HG02571 (cell line): ENCODE data around the gene UBXN2A.
"Not testable (repeated sequence)": the region's sequence is repeated elsewhere in the genome, so short reads cannot be mapped to it uniquely, and the experiment has no call there.

Source experiments
- ATAC-seq: cut with Tn5 transposase; IDR thresholded peaks from one replicate; pipeline ENCODE4 v1.9.1; 2021; ENCODE audit warnings: mild to moderate bottlenecking, moderate library complexity; ENCODE audit not compliant: unreplicated experiment

The UBXN2A gene

DNA sequence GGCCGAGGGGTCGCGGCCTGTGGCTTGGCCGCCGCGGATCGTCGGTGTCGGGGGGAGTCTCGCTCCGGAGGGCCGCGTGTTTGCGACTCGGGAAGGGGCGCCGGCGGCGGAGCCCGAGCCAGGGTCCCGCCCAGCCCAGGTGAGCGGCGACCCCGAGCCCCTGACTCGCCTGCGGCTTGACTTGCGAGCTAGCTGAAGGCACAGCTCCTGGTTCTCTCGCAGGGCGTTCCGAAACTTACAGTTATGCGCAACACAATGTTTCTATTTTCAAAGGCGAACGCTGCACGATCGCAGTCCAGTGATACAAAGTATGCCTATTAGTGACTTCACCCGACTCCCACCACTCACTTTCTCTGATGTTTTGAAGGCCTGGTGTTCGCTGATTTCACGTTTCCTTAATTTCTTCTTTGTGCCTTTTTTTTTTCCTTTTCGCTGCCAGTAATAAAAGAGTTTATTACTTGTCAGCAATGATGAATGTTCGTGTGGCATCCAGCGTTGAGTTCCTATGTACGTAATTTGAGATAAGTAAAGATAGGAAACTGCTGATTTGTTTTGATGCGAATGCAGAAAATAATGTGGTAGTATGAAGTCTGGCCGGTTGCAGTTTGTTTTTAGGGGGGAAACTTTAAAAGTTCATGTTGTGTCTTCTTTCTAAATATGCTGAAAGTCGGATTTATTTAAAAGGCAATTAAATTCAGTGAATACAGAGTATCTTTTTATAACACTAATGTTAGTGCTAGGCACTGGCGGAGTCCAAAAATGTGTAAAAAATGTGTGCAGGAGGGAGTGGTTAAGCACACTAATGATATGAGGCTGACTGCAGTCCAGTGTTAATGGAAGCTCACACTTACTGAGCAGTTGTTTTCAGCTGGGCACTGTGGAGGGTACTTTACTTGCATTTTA is 706 bp downstream of the UBXN2A start:
- ATAC-seq, result peak; percentile 63

DNA sequence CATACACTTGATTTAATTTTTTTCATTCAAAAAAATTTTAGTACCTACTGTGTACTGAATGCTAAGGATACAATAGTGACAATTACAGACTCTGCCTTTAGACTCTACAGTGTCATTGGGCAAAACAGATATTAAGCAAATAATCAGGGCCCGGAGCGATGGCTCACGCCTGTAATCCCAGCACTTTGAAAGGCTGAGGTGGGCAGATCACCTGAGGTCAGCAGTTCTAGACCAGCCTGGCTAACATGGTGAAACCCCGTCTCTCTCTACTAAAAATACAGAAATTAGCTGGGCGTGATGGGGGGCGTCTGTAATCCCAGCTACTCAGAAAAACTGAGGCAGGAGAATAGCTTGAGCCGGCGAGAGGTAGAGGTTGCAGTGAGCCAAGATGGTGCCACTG is 1.4 kb downstream of the UBXN2A start:
- no peak for ATAC-seq

DNA sequence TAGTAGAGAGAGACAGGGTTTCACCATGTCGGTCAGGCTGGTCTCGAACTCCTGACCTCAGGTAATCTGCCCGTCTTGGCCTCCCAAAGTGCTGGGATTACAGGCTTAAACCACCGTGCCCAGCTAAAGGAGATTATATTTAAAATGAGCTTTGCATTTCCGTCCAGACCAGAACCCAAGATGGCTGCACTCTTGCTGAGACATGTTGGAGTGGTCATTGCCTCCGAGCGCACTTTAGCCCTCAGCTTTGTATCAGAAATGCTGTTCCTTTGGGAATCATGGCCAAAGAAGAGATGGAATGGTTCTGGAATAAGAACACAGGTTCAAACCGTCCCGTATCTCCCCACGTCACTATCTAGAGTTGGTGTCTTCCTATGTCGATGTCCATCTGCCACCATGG is 3.4 kb downstream of the UBXN2A start:
- ATAC-seq, result no peak

DNA sequence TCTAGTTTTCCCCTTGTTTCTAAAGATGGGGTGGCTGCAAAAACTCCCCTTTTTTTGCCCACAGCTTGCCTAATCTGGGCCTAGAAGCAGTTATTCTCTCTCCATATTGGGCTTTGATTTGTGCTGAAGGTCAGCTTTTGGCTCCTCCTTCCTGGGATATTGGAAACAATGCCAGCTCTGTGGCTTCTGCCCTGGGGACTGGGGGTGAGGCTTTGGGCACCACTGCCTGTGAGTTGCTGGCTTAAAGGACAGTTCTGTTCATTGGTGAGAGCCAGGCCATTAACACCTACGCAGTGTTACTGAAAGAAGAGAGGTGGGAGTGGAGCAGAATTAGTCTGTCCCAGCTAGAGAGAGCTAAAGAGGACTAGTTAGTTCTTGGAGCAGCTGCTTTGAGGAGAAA is 4.3 kb downstream of the UBXN2A start:
- ATAC-seq, result no peak

DNA sequence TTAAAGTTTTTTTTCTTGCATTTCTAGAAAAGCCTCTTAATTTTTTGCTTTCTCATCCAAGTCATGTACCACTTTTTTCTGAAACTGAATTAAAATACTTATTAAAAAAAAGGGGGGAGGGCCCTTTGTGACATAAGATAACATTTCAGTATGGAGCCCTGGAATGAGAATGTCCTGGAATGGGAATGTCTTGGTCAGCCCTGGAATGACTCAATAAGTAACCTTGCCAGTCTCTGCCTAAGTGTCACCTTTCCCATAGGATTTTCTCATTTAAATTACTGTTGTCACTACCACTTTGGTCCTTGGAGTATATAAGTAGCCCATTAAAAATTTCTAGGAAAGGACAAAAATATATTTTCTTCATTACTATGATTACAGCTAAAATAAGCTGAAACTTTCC is 4.7 kb downstream of the UBXN2A start:
- no peak for ATAC-seq

DNA sequence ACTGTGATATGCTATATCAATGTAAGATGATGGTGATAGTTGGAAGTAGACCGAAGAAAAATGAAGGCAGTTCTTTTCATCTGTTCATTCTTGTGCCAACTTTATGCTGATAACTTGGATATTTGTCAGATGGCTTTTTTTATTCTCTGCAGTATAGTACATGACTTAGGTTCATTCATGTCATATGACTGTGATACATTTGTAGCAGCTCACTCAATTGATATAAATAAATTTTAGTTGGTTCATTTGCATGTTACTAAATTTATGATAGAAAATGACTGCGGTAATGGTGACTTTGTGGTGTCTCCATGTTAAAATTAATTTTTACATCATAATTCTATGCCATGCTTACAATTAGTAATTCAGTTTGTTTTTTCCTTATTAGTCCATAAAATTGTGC is 7.1 kb downstream of the UBXN2A start:
- no peak for ATAC-seq

DNA sequence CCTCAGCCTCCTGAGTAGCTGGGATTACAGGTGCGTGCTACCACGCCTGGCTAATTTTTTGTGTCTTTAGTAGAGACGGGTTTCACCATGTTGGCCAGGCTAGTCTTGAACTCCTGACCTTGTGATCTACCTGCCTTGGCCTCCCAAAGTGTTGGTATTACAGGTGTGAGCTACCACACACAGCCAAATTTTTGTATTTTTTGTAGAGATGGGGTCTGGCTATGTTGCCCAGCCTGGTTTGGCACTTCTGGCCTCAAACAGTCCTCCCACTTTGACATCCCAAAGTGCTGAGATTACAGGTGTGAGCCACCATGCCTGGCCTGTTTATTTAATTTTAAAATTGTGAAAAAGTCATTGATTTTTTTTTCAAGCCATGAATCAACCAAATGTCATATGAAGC is 12.3 kb downstream of the UBXN2A start:
- not testable (repeated sequence) for ATAC-seq

DNA sequence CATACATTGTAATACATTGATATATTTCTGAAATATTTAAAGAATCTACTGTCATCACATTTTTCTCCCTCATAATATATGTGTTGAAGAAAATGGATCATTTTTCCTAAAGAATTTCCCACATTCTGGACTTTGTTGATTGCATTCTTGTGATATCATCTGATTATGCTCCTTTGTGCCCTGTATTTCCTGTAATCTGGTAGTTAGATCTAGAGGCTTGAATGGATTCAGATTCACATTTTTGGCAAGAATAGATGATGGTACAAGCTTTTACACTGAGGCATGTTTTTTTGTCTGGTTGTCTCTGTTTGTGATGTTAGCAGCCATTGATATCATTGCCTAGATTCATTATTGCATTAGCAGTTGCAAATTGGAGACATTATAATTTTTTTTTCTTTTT is 13.4 kb downstream of the UBXN2A start:
- no peak for ATAC-seq

DNA sequence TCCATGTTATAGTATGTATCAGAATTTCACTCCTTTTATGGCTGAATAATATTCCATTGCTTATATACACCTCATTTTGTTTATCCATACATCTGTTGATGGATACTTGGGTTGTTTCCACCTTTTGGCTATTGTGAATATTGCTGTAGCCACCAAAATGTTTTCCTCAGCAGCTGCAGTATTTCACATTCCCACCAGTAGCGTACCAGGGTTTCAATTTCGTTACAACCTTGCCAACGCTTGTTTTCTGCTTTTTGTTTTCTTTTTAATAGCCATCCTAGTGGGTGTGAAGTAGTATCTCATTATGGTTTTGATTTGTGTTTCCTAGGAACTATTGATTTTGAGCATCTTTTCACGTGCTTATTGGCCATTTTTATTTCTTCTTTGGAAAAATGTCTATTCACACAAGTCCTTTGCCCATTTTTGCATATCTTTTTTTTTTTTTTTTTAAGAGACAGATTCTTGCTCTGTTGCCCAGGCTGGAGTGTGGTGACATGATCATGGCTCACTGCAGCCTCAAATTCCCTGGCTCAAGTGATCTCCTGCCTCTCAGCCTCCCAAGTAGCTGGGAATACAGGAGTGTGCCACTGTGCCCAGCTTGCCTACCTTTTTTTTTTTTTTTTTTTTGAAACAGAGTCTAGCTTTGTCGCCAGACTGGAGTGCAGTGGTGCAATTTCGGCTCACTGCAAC is 14.2 kb downstream of the UBXN2A start:
- no peak for ATAC-seq

DNA sequence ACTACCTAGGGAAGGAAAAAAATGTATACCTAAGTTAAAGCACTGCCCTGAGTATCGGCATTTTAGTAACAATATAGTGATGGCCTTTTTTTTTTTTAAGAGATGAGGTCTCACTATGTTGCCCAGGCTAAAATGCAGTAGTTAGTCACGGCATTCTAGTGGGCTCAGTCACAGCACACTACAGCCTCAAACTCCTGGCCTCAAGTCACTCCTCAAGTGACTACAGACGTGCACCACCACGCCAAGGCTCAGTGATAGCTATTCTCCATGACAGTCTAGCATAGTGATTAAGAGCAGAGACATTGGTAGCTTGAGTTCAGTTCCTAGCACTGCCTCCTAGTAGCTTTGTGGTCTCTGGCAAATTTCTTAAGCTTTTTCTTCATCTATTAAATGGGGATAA is 27.6 kb downstream of the UBXN2A start:
- no peak for ATAC-seq

DNA sequence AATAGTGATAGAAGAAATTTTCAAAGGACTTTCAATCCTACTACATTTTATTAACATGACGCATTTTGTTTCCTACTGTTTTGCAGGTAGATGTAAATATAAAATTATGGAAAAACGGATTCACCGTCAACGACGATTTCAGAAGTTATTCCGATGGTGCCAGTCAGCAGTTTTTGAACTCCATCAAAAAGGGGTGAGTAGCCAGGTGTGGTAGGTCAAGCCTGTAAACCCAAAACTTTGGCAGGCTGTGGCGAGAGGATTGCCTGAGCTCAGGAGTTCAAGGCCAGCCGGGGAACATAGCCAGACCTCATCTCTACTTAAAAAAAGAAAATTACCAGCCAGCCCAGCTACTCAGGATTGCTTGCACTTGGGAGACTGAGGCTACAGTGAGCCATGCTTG is 36.6 kb downstream of the UBXN2A start:
- no peak for ATAC-seq

DNA sequence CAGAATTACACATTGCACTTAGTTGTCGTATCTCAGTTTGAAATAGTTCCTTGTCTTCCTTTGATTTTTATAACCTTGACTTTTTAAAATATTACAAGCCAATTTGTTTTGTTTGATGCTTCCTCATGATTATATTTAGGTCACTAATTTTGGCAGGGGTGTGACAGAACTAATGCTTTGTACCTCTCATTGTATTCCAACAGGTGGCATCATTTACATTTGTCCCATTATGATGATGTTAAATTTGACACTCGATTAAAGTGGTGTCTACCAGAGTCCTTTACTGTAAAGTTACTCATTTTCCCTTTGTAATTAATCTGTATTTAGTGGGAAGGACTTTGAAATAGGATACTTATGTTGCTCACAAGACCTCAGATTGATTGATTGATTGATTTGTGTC is 48.1 kb downstream of the UBXN2A start:
- ATAC-seq, result no peak

DNA sequence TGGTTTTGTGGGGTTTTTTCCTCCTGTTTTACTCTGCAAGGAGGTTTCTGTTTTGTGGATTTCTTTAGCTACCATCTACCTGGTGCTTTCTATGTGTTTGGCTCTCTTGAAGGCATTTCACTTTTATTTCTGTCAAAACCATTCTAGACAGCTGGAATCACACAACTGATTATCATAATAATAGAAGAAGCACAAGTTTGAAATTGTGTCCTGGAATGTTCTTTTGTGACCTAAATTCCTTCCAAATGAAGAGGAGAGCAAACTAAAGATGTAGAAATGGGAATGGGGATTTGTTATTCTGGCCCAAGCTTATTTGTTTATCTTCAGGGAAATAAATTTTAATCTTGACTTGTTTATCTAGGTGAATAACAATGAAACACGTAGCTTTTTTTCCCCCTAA is 52.7 kb downstream of the UBXN2A start:
- ATAC-seq, result no peak

DNA sequence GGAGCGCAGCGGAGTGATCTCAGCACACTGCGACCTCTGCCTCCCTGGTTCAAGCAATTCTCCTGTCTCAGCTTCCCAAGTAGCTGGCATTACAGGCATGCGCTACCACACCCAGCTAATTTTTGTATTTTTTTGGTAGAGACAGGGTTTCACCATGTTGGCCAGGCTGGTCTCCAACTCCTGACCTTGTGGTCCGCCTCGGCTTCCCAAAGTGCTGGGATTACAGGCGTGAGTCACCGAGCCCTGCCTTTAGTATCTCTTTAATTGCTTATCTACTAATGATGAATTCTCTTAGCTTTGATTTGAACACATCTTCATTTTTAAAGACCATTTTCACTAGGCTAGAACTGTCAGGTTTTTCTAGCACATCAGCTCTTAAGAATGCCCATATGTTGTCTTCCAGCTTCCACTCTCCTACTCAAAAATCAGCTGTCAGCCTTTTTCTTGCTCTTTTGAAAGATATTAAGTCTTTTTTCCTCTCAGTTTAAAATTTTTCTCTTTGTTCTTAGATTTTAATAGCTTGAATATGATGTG is 53.5 kb downstream of the UBXN2A start:
- no peak for ATAC-seq

DNA sequence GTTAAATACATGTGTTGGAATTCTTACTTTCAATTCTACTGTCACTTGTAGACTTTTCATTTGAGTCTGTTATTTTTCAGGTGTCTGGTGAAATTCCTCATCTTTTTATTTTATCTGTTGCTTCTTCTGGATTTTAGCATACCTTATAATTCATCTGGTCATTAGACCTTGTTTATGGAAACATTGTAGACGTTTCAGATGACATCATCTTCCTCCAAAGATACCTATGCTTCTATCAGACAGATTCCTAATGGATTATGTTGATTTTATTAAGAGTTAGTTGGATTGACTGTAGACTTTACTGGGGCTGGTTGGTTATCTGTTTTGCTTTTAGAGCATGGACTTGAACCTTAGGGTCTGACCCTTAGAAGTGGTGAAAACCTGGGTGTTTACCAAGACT is 54.3 kb downstream of the UBXN2A start:
- no peak for ATAC-seq

DNA sequence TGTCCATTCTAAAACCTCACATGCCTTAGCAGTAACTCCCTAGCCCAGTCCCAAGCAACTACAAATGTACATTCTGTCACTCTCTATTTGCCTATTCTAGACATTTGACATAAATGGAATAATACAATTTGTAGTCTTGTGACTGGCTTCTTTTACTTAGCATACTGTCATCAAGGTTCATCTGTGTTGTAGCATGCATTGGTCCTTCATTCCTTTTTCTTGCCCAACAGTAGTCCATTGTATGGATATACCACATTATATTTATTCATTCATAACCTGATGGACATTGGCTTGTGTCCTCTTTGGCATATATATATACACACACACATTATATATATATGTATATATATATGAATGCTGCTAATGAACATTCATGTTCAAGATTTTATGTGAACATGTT is 67.4 kb downstream of the UBXN2A start:
- no peak for ATAC-seq

DNA sequence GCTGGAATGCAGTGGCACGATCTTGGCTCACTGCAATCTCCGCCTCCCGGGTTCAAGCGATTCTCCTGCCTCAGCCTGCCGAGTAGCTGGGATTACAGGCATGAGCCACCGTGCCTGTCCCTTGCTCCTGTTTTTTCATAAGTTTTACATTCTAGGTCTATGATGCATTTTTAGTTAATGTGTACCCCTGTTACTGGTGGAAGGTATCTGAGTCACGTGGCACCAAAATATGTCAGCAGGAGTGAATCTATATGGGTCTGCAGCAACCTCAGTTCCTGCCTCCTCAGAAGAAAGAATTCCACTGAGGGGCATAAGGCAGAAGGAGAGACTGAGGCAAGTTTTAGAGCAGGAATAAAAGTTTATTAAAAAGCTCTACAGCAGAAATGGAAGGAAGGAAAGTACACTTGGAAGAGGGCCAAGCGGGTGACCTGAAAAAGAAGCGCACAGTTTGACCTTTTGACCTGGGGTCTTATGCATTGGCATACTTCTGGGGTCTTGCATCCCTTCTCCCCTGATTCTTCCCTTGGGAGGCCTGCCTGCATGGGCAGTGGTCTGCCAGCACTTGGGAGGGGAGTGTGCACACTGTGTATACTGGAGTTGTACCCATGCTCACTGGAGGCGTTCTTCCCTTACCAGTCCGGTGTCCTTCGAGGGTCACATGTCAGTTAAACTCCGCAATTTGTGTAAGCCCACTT is 68.6 kb downstream of the UBXN2A start:
- no peak for ATAC-seq

DNA sequence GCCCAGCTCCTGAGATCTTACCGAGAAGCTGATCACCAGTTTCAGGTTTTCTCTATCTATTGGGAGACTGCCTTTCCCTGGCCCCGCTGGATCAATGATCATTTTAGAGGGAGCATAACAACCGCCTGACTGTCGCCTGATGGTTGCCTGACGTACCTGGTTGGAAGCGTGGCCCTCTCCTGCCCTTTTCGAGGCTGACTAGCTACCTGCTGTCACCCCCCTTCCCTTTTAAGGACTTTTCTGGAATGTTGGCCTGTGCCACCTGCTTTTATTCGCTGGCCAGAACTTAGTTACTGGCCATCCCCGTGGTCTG is 69.1 kb downstream of the UBXN2A start:
- no peak for ATAC-seq

DNA sequence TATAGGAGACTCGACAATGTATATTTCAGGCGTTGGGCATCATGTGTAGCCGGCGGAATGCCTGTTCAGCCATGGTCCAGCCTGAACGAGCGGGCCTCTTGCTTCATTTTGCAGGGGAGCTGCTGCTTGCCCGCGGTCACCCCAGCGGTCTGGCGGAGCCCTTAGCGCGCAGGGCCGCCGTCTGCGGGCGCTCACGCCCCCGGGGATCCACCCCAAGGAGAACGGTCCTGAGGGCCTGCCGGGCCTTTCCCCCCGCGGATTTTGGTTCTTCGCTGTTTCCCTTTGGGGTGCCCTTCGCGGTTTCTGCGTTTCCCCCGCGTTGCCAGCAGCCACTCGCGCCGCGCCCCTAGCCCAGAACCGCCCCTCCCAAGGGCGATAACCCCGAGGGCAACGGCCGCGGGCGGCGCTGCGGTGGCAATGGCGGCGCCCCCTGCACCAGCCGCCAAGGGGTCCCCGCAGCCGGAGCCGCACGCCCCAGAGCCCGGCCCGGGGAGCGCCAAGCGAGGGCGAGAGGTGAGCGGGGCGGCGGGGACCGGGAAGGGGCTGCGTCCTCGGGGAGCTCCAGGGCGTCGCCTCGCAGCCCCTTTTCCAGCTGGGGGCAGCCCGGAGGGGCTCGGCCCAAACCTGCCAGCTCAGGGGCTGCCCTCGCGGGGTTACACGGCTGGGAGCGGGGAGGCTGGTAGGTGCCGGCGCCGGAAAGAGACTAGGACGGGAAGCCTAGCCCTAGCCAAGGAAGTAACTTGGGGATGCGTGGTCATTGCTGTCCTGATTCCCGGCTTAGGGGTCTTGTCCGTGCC is 69.6 kb downstream of the UBXN2A start, which contains the start of gene MFSD2B:
MFSD2B (plus strand) TSS at position 406 of the 797 bp plus-strand sequence; CDS start at position 418, 12 bp downstream.
- ATAC-seq, result no peak

DNA sequence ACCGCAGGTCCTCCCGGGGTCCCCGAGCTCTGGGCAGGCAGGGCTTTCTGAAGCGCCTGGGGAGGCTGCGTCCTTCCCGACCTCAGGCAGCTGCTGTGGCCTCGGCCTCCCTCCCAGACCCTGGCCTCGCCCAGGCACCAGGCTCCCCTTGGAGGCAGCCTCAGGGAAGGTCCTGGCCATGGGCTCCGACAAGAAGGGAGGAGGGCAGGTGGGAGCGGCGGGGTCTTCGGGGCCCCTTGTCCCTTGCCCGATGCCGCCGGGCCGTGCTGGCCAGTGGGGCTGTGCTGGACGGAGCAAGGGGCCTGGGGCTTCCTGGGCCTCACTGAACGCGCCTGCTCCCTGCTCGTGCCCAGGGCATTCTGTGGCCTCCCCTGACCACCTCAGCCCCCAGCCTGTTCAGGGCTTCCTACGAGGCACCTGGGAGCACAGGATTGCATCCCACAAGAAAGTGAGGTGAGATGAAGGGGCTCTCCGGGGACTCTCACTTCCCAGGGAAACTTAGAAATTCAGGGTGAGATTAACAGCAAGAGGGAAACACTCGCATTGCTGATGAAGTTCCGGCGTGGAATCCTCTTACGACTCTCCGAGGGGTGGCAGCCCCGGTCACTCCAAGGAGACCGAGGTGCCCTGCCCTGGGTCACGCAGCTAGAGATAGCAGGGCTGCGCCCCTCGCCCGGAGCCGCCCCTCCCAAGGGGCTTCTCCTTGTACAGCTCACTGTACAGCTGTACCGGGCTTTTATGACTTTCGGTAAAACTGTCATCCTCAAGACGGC is 70.4 kb downstream of the UBXN2A start:
- no peak for ATAC-seq
